ENCODE data around the gene ABHD6. TPM values are rescaled to one million over a fixed set of nuclear protein-coding genes. Genes with fewer than 3 reads are reported as not detected.

The ABHD6 gene
- total RNA-seq, 2 experiments from 2014 or later: 3.3 to 3.7 TPM

DNA sequence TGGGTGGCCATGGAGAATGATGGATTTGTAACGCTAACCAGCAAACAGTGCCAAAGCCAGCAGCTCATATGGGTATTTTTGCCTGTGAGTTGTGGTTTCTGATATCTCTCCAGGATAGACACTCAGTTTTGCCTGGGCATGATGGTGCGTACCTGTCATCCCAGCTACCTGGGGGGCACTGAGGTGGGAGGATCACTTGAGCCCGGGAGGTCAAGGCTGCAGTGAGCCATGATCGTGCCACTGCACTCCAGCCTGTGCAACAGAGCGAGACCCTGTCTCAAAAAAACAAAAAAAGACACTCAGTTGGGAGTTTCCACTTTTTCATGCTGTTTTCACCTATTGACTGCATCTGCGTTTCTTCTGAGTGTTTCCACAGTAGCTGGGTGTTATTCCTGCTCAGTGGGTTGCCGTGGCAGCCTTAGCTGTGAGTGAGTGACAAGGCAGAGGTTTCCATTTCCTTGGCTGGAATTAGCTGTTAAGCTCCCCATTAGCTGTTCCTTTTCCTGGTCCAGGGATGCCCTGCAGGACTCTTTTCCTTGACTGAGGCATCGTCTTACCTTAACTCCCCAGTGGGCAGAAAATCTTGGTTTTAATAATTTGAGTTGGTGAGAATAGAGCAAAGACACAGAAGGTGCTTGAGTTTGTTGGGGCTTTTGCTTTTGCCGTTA lies 54.2 kb downstream of the ABHD6 start:
- no peaks in the 10 kb centered on the region for H3K36me3 Mint-ChIP-seq (ENCODE audit: low read depth)
- no peaks in the 10 kb centered on the region for H3K27me3 Mint-ChIP-seq
- ChIA-PET POLR2A (interaction anchor here (0.6 kb wide), 1 partner anchor 1469 kb away, joined by 4 read pairs; no protein-coding TSS in a partner anchor), CTCF (interaction anchor here (0.6 to 1.2 kb wide), 2 partner anchors 9 to 14 kb away, joined by 3 read pairs; partner anchors contain the start of genes HTD2 and RPP14)
- H3K4me3 Mint-ChIP-seq: no peak overlapping the region
- no peaks in the 10 kb centered on the region for H3K9me3 Mint-ChIP-seq
- ATAC-seq (no peak), DNase-seq (no peak)
- intact Hi-C loops (cut with micrococcal nuclease): no loop called here
- H3K27ac Mint-ChIP-seq: no peak overlapping the region
- H3K4me1 Mint-ChIP-seq (ENCODE audit: low read depth): no peaks in the 10 kb centered on the region
- TF ChIP-seq, protein P1, sequence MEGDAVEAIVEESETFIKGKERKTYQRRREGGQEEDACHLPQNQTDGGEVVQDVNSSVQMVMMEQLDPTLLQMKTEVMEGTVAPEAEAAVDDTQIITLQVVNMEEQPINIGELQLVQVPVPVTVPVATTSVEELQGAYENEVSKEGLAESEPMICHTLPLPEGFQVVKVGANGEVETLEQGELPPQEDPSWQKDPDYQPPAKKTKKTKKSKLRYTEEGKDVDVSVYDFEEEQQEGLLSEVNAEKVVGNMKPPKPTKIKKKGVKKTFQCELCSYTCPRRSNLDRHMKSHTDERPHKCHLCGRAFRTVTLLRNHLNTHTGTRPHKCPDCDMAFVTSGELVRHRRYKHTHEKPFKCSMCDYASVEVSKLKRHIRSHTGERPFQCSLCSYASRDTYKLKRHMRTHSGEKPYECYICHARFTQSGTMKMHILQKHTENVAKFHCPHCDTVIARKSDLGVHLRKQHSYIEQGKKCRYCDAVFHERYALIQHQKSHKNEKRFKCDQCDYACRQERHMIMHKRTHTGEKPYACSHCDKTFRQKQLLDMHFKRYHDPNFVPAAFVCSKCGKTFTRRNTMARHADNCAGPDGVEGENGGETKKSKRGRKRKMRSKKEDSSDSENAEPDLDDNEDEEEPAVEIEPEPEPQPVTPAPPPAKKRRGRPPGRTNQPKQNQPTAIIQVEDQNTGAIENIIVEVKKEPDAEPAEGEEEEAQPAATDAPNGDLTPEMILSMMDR (IDR thresholded peaks at IDR 0.05): no peak

DNA sequence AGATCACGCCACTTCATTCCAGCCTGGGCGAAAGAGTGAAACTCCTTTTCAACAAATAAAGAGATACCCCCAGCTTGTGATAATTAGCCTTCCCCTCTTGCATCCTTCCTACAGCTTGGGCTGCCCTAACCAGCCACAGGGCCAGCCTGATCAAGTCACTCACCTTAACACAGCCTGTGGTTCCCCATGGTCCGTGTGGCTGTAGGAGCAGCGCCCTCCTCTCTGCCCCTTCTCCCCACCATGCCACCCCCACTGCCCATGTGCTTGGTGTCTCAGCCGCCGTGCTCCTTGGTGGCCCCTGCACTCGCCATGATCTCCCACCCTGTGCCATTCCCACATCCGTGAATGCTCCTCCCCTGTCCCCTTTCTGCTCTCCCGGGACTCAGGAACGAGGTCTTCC lies 55.3 kb downstream of the ABHD6 start:
- ATAC-seq (no peak), DNase-seq (no peak)
- Mint-ChIP-seq H3K36me3 (ENCODE audit: low read depth) (no peaks in the 10 kb centered on the region), H3K9me3 (no peaks in the 10 kb centered on the region), H3K27ac (no peak overlapping the region), H3K4me1 (ENCODE audit: low read depth) (no peaks in the 10 kb centered on the region), H3K4me3 (no peak overlapping the region), H3K27me3 (no peaks in the 10 kb centered on the region)
- intact Hi-C loops (cut with micrococcal nuclease): no loop called here
- CTCF ChIA-PET: interaction anchor here (1.0 to 1.3 kb wide), 3 partner anchors 8 to 122 kb away, joined by 3 to 6 read pairs (median 3); partner anchors contain the start of genes HTD2 and RPP14
- POLR2A ChIA-PET: no interaction called here
- TF ChIP-seq, protein P1 (IDR thresholded peaks at IDR 0.05): no peak

DNA sequence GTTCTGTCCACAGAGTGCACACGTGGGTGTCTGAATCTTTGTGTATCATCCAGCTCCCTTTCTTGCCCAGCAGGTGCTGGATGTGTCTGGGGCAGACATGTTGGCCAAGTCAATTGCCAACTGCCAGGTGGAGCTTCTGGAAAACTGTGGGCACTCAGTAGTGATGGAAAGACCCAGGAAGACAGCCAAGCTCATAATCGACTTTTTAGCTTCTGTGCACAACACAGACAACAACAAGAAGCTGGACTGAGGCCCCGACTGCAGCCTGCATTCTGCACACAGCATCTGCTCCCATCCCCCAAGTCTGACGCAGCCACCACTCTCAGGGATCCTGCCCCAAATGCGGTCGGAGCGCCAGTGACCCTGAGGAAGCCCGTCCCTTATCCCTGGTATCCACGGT lies 55.9 kb downstream of the ABHD6 start:
- no peaks in the 10 kb centered on the region for H3K36me3 Mint-ChIP-seq (ENCODE audit: low read depth)
- H3K4me3 Mint-ChIP-seq: no peak overlapping the region
- TF ChIP-seq, protein P1 (IDR thresholded peaks at IDR 0.05): no peak
- ATAC-seq: no peak
- no peak for DNase-seq
- H3K27me3 Mint-ChIP-seq: peaks cover 1% of the 10 kb centered on the region
- ChIA-PET CTCF (interaction anchor here (1.3 kb wide), 1 partner anchor 13 kb away, joined by 6 read pairs; the partner anchor contains the start of genes HTD2 and RPP14), POLR2A (no interaction called here)
- no peaks in the 10 kb centered on the region for H3K4me1 Mint-ChIP-seq (ENCODE audit: low read depth)
- H3K9me3 Mint-ChIP-seq: no peaks in the 10 kb centered on the region
- H3K27ac Mint-ChIP-seq: no peak overlapping the region
- intact Hi-C loops (cut with micrococcal nuclease): no loop called here

- CTCF ChIA-PET: interaction anchor here (0.7 to 3.7 kb wide), 4 partner anchors 11 to 108 kb away, joined by 3 to 13 read pairs (median 5); partner anchors contain the start of genes HTD2 and RPP14
- Mint-ChIP-seq H3K4me3 (no peak overlapping the region), H3K4me1 (ENCODE audit: low read depth) (no peaks in the 10 kb centered on the region), H3K27me3 (peaks cover 13% of the 10 kb centered on the region), H3K36me3 (ENCODE audit: low read depth) (no peaks in the 10 kb centered on the region), H3K27ac (no peak overlapping the region), H3K9me3 (peaks cover 1% of the 10 kb centered on the region)
- TF ChIP-seq, protein P1 (IDR thresholded peaks at IDR 0.05): no peak
- DNase-seq: no peak
- ATAC-seq: no peak
- POLR2A ChIA-PET: no interaction called here
- intact Hi-C loops (cut with micrococcal nuclease): no loop called here
These were observed 58.7 kb downstream of the ABHD6 start for GRCh38 chr3:58296269-58296668.

GRCh38 chr3:58296843-58297242 lies 59.3 kb downstream of the ABHD6 start:
- Mint-ChIP-seq H3K4me1 (ENCODE audit: low read depth) (no peaks in the 10 kb centered on the region), H3K9me3 (peaks cover 3% of the 10 kb centered on the region), H3K27ac (no peak overlapping the region), H3K27me3 (peaks cover 17% of the 10 kb centered on the region), H3K36me3 (ENCODE audit: low read depth) (no peaks in the 10 kb centered on the region), H3K4me3 (no peak overlapping the region)
- TF ChIP-seq, protein P1 (IDR thresholded peaks at IDR 0.05): no peak
- DNase-seq: no peak
- no peak for ATAC-seq
- POLR2A ChIA-PET: no interaction called here
- CTCF ChIA-PET: interaction anchor here (3.7 kb wide), 1 partner anchor 10 kb away, joined by 13 read pairs; the partner anchor contains the start of genes HTD2 and RPP14
- intact Hi-C loops (cut with micrococcal nuclease): no loop called here
